COLO668 (cell line): ENCODE results near the gene GRM5.
"Not testable (repeated sequence)": the region's sequence is repeated elsewhere in the genome, so short reads cannot be mapped to it uniquely, and the experiment has no call there.

ENCODE experiments used
- DNase-seq: peaks from one replicate; lab custom pipeline; 2025; ENCODE audit not compliant: unreplicated experiment; lab: John Stamatoyannopoulos, UW

The GRM5 gene

DNA sequence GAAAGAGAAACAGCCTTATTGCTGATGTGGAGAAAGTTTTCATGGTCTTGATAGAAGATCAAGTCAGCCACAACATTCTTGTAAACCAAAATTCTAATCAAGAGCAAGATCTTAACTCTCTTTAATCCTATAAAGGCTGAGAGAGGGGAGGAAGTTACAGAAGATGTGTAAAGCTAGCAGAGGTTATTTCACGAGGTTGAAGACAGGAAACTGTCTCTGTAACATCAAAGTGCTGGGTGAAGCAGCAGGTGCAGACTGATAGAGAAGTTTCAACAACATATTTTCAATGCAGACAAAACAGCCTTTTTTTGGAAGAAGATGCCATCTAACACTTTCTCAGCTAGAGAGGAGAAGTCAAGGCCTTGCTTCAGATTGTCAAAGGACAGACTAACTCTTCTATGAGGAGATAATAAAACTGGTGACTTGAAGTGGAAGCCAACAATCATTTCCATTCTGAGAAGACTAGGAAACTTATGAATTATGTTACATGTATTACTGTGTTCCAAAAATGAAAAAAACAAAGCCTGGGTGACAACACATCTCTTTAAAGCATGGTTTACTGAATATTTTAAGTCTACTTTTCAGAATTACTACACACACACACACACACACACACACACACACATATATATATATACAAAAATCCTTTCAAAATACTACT is 221.9 kb downstream of the GRM5 start:
- DNase-seq: not testable (repeated sequence)

DNA sequence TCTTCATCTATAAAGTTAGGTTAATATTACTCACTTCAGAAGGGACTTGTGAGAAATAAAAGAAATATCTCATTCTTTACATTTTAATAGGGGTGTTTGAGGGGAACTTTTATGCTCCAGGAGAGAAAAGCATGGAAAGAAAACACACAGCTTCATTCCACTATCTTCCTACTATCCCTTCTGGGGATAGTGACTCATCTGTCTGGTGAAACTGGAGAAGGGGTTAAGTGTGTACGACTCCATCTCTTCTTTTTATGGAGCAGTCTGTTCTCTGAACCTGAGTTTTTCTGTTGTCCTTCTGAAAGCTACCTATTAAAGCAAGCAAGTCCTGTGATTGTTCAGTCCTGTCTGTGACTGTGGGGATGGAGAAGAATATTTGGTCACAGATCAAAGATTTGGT is 227.6 kb downstream of the GRM5 start:
- DNase-seq: not testable (repeated sequence)

- not testable (repeated sequence) for DNase-seq
These were observed 230.1 kb downstream of the GRM5 start for GRCh38 chr11:88835709-88836108.

DNA sequence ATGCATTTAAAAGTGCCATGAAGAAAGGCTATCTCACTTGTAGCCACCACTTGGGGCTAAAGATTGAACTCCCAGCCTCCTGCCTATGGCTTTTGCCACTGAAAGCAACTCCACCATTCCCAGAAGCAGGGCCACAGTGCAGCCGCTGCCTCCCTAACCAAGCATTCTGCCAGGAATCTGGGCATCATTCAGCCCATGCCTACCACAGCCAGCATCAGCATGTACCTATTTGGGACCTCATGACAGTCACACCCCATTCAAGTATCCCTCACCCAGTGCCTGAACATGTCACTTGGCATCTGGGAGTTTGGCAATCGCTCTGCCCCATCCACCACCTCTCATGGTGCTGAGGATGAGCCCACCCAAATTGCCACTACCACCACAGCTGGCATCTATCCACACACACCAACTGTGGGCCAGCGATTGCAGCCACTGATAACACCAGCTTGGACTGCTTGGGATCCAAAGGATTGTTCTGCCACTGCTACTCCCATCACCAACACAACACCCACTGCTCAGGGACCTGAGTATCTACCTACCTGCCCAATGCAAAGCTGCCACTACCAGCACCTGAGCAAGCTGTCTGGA is 234.4 kb downstream of the GRM5 start:
- DNase-seq: no peak

- no peak for DNase-seq
These were observed 238.6 kb downstream of the GRM5 start for GRCh38 chr11:88827018-88827676.

DNA sequence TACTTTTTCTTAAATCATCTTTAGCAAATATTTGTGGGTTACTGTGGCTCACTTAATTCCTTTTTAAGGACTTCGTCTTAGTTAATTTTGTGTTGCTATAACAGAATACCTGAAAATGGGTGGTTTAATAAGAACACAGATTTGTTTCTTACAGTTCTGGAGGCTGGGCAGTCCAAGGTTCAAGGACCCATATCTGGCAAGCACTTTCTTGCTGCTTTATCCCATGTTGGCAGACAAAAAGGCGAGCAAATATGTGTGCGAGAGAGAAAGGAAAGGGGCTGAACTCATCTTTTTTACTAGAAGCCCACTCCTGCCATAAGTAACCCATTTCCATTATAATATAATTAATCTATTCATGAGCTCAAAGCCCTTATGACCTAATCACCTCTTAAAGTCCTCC is 246.2 kb downstream of the GRM5 start:
- no peak for DNase-seq

DNA sequence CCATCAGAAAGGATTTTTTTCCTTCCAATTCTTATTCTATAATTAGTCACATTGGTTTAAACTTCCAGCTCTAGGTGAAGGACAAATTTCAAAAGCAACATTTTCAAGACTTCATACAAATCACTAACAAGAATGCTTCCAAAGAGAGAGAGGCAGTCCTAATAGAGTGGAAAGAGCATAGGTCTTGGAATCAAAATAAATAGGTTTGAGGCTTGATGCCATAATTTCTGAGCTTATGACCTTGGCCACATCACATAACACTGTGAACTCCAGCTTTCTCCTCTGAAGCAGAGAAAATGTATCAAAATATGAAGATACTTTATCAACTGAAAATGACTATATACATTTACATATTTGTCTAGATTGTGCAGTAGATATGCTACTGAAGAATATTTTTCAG is 246.8 kb downstream of the GRM5 start:
- DNase-seq: no peak

DNA sequence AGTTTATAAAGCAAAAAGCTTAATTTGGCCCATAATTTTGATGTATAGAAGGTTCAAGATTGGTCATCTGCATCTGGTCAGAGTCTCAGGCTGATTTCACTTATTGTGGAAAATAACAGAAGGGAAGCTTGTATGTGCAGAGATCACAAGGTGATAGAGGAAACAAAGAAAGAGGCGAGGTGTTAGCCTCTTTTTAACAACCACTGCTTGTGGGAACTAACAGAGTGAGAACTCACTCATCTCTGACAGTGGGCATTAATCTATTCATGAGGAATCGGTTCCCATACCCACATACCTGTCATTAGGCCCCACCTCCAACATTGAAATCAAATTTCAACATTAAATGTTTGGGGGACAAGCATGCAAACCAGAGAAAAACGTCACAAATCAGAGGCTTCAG is 250.3 kb downstream of the GRM5 start:
- DNase-seq: no peak

DNA sequence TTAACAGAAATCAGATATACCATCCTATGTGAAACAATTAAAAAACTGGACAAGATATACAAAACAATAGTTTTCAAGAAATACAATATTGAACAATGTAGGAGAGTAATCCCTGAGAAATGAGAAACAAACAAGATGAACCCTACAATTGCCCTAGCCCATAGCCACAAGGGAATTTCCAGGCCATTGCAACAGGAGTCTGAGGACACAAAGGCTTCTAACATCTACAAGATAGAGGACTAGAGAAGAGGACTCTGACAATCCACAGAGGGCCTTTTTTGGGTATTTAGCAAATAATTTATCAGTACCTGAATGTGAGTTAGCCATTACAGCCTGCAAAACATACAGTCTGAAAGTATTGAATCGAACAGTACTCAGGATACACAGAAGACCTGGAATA is 251.7 kb downstream of the GRM5 start:
- no peak for DNase-seq

DNA sequence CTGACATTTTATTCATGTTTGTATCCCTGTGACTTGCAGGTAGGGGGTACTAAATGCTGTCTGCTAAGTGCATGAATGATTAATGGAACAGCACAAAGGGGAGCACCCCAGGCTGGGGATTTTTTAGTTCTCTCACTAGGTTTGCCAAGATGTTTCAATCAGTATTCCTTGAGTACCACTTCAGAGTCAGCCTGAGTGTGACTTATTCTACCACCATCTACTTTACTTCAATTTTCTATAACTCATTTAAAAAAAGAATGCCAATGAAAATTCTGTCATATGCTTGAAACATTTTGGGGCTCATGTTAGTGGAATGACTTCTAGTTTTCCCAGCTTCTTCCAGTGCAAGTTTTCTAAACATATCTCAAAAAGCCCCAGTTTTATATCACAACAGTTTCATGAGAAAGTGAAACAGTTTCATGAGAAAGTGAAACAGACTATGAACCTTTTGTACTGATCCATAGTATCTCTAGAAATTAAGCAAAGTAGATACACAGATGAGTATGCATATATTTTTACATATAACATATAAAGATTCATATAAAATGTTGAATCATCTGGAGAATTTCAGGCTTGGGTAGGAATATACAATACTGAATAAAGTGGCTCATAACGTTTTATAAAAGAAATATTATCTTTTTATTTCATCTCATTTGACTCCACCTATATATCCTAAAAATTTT is 252.4 kb downstream of the GRM5 start:
- no peak for DNase-seq

- DNase-seq: no peak
These were observed 255.2 kb downstream of the GRM5 start for GRCh38 chr11:88810420-88811097.

GRCh38 chr11:88809126-88809525 is 256.7 kb downstream of the GRM5 start:
- no peak for DNase-seq

GRCh38 chr11:88807349-88807748 is 258.4 kb downstream of the GRM5 start:
- no peak for DNase-seq

DNA sequence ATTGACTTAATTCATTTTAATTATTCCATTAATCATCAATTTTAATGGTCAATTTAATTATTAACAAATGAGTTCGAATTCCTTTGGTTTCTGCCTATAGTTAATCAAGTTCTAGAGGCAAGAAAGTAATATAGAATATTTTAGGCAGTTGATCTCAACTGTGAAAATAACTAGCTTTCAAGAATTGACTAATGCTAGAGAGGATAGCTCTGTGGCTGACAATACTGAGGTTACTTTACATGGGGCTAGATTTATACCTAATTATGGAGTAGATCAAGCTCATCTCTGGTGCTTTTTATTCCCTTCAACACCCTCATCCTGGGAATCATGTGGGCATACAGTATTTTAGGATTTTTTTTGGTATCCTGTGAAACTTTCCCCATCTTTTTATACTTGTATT is 259.4 kb downstream of the GRM5 start:
- no peak for DNase-seq

GRCh38 chr11:88801484-88802123 is 264.2 kb downstream of the GRM5 start:
- no peak for DNase-seq

GRCh38 chr11:88799771-88800500 is 265.8 kb downstream of the GRM5 start:
- no peak for DNase-seq

DNA sequence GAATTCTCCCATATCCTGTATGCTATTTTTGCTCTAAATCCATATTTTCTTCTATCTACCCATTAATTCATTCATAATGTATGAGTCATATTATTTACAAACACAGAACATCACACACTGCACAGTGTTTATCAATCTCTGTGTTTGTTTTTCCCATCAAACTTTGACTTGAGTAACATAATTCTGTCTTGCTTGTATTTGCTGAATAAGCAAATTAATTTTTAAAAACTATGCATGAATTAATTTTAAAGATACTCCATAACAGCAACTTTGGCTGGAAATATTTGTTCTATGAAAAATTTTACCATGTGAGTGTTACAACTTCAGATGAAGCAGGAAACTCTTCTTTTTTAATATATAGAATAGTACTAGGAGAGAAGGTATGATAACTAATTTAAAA is 275.6 kb downstream of the GRM5 start:
- DNase-seq: no peak

- no peak for DNase-seq
These were observed 286.2 kb downstream of the GRM5 start for GRCh38 chr11:88779577-88779976.

DNA sequence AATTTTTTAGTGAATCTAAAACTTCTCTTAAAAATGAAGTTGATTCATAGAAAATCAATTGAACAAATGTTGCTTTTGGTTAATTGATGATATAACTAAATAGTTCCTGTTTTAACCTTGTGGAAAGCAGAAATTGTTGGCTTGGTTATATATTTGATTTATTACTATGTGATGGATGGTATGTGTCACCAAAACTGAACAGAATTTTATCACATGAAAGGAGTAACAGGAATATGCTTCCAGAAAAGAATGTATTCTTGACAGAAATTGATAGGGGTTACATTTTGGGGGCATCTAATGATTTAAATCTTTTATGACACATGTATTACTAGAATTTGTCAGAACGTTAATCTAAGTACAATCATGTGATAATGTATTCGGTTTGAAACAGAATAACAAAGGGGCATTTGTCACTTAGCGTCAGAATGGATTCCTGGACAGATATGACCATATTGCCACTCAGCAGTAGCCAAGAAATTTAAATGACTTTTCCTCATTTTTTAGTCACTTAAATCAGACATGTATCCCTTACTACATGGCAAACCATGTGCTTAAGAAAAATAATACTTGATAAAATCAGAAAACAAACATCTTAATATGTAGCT is 295.2 kb downstream of the GRM5 start:
- no peak for DNase-seq

DNA sequence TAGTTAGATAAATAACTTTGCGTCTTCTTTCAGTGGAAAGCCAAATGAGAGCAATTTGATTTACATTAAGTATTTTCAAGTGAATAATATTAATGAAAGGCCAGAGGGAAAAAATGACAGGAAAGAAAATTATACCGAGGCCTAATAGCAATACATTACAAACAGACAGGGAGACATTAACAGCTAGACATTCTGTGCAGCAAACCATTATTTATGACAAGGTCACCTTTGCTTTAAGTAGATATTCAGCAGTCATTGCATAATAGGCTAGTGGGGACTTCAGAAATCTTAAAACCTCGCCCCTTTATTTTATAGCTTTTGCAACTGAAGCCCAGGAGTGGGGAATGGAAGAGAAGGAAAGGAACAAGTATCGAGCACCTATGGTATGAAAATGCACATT is 321.6 kb downstream of the GRM5 start:
- DNase-seq: no peak
